Thoracic aorta (tissue), 2 donors: Measurements from ENCODE around the gene PDE4B. TPM values are rescaled to one million over a fixed set of nuclear protein-coding genes. Genes with fewer than 3 reads are reported as not detected.

Experiments
- ATAC-seq: fragments of 150-250 bp; one replicate; pipeline ENCODE4 v1.8.0; 2017; ENCODE audit warnings: low read depth; ENCODE audit not compliant: insufficient number of reproducible peaks, low FRiP score
- DNase-seq: peaks from one replicate; pipeline ENCODE4 v3.0.0-alpha.2; 2020; ENCODE audit warnings: low spot score
- H3K27ac ChIP-seq, 2 donors: fragments of 200-600 bp; sonication (generic); 1 replicate in 1 of 2; 2 replicates in 1 of 2; pipeline ENCODE4 v1.5.1; 2016; ENCODE audit warnings: mild to moderate bottlenecking in 2 of 2, moderate library complexity in 2 of 2
- H3K27me3 ChIP-seq: fragments of 200-600 bp; sonication (generic); replicated peaks from 2 replicates; pipeline ENCODE4 v1.6.0; 2016; ENCODE audit warnings: mild to moderate bottlenecking; ENCODE audit not compliant: insufficient read depth
- H3K36me3 ChIP-seq: fragments of 200-600 bp; sonication (generic); one replicate; pipeline ENCODE4 v1.5.1; 2016
- H3K4me1 ChIP-seq, 2 donors: fragments of 200-600 bp; sonication (generic); 1 replicate in 1 of 2; 2 replicates in 1 of 2; pipeline versions ENCODE4 v1.5.1 to v1.6.0; 2016; ENCODE audit warnings: low read depth in 2 of 2, mild to moderate bottlenecking in 1 of 2; ENCODE audit not compliant: control insufficient read depth in 1 of 2
- H3K4me3 ChIP-seq: fragments of 200-600 bp; sonication (generic); 2 replicates; pipeline ENCODE4 v1.5.1; 2016; ENCODE audit warnings: mild to moderate bottlenecking
- H3K9me3 ChIP-seq: fragments of 200-600 bp; sonication (generic); 2 replicates; pipeline ENCODE4 v1.5.1; 2016
- CTCF ChIP-seq: fragments of 200-600 bp; sonication (generic); IDR thresholded peaks from one replicate; pipeline ENCODE4 v1.5.1; 2019; ENCODE audit warnings: antibody characterized with exemption
- total RNA-seq, 2 donors: library from RNA; depleted of rRNA; stranded (reverse); fragments of >200 nt; gene quantifications; one replicate each; pipeline versions ENCODE4 v1.1.0 to v1.2.3, GENCODE V29; 2016

PDE4B gene
- total RNA-seq, 2 donors from 2014 or later: 29.0 to 42.4 TPM

GRCh38 chr1:66367369-66367768 lies 574.7 kb downstream of the PDE4B start:
- DNase-seq (no peak), ATAC-seq (no peak)
- H3K36me3 ChIP-seq: peaks cover 9% of the 10 kb centered on the region
- TF ChIP-seq CTCF: no peak
- peaks cover 0 to 6% of the 10 kb centered on the region in 2 donors for H3K4me1 ChIP-seq
- H3K9me3 ChIP-seq: no peaks in the 10 kb centered on the region
- H3K27ac ChIP-seq: no peak overlapping the region
- no peak overlapping the region for H3K4me3 ChIP-seq
- H3K27me3 ChIP-seq: no peaks in the 10 kb centered on the region

- no peaks in the 10 kb centered on the region for H3K9me3 ChIP-seq
- DNase-seq: no peak
- no peak for TF ChIP-seq CTCF
- H3K27ac ChIP-seq: no peak overlapping the region
- ATAC-seq: no peak
- peaks cover 0 to 6% of the 10 kb centered on the region in 2 donors for H3K4me1 ChIP-seq
- no peaks in the 10 kb centered on the region for H3K27me3 ChIP-seq
- H3K4me3 ChIP-seq: no peak overlapping the region
- peaks cover 9% of the 10 kb centered on the region for H3K36me3 ChIP-seq
These were observed 575.6 kb downstream of the PDE4B start for GRCh38 chr1:66368261-66368660.

GRCh38 chr1:66370462-66370971 lies 577.8 kb downstream of the PDE4B start:
- ATAC-seq (no peak), DNase-seq (no peak)
- H3K4me1 ChIP-seq: peaks cover 15 to 19% of the 10 kb centered on the region in 2 donors
- no peak overlapping the region for H3K27ac ChIP-seq
- H3K4me3 ChIP-seq: no peak overlapping the region
- H3K9me3 ChIP-seq: no peaks in the 10 kb centered on the region
- peaks cover 9% of the 10 kb centered on the region for H3K36me3 ChIP-seq
- no peak for TF ChIP-seq CTCF
- no peaks in the 10 kb centered on the region for H3K27me3 ChIP-seq

- no peak for TF ChIP-seq CTCF
- no peaks in the 10 kb centered on the region for H3K9me3 ChIP-seq
- no peak overlapping the region for H3K4me3 ChIP-seq
- H3K27ac ChIP-seq: peak overlapping the region in 1 of 2 donors; percentile 17
- ATAC-seq (no peak), DNase-seq (no peak)
- no peaks in the 10 kb centered on the region for H3K27me3 ChIP-seq
- peaks cover 9% of the 10 kb centered on the region for H3K36me3 ChIP-seq
- peaks cover 15 to 19% of the 10 kb centered on the region in 2 donors for H3K4me1 ChIP-seq
These were observed 578.7 kb downstream of the PDE4B start for GRCh38 chr1:66371233-66372005.

- DNase-seq: no peak
- ATAC-seq: no peak
- Histone ChIP-seq H3K9me3 (no peaks in the 10 kb centered on the region), H3K4me3 (no peak overlapping the region), H3K36me3 (peaks cover 6% of the 10 kb centered on the region), H3K4me1 (peaks cover 15 to 19% of the 10 kb centered on the region in 2 donors), H3K27ac (no peak overlapping the region), H3K27me3 (no peaks in the 10 kb centered on the region)
- no peak for TF ChIP-seq CTCF
These were observed 579.9 kb downstream of the PDE4B start for GRCh38 chr1:66372522-66373101.
